Measurements from ENCODE around the gene TNFRSF1B.

- TF ChIP-seq ETS1 (IDR thresholded peaks at IDR 0.05) (no peak), CTCF (conservative IDR thresholded peaks at IDR 0.05; ENCODE audit: low read depth in 2 of 2) (no peak)
Measured at GRCh38 chr1:12172042-12172851, 5.5 kb downstream of the TNFRSF1B start.

All from GM23338 (cell line).